DMS153 treated with DMSO at 0.1 percent for 48 hours (cell line): ENCODE data around the gene FALEC.

Source experiments
- DNase-seq: peaks from one replicate; lab custom pipeline; 2025; ENCODE audit not compliant: unreplicated experiment; lab: John Stamatoyannopoulos, UW

FALEC gene

GRCh38 chr1:150544204-150544603 lies 28.7 kb downstream of the FALEC start:
- DNase-seq, result peak; percentile 90

- no peak for DNase-seq
Observed at GRCh38 chr1:150545486-150546032, 30.0 kb downstream of the FALEC start.

GRCh38 chr1:150546294-150546937 lies 30.9 kb downstream of the FALEC start:
- DNase-seq, result no peak

- DNase-seq, result no peak
Observed at GRCh38 chr1:150548324-150548631, 32.7 kb downstream of the FALEC start.

- peak; percentile 42 for DNase-seq
Observed at GRCh38 chr1:150548632-150549495, 33.3 kb downstream of the FALEC start, which contains the start of gene ADAMTSL4. TSS of gene ADAMTSL4 (plus strand) at chr1:150549408. CDS start at chr1:150552289, 2,881 bp downstream.

GRCh38 chr1:150549496-150550221 lies 34.1 kb downstream of the FALEC start:
- no peak for DNase-seq

GRCh38 chr1:150550222-150551050 lies 34.9 kb downstream of the FALEC start:
- no peak for DNase-seq

- DNase-seq, result no peak
Observed at GRCh38 chr1:150551051-150551783, 35.7 kb downstream of the FALEC start.

GRCh38 chr1:150551784-150552127 lies 36.2 kb downstream of the FALEC start:
- DNase-seq, result no peak

- DNase-seq, result no peak
Observed at GRCh38 chr1:150552128-150552910, 36.8 kb downstream of the FALEC start.

GRCh38 chr1:150552911-150553289 lies 37.3 kb downstream of the FALEC start:
- no peak for DNase-seq

GRCh38 chr1:150553392-150554085 lies 38.0 kb downstream of the FALEC start:
- DNase-seq, result no peak

GRCh38 chr1:150554086-150554452 lies 38.5 kb downstream of the FALEC start:
- DNase-seq, result no peak

GRCh38 chr1:150555198-150555970 lies 39.8 kb downstream of the FALEC start:
- DNase-seq, result no peak

- no peak for DNase-seq
Observed at GRCh38 chr1:150555971-150556865, 40.7 kb downstream of the FALEC start.

- no peak for DNase-seq
Observed at GRCh38 chr1:150557065-150557600, 41.6 kb downstream of the FALEC start.

GRCh38 chr1:150557813-150558212 lies 42.3 kb downstream of the FALEC start:
- DNase-seq, result no peak
